Muscle of leg (tissue), 11 donors: Measurements from ENCODE around the gene STUM. TPM values are rescaled to one million over a fixed set of nuclear protein-coding genes. Genes with fewer than 3 reads are reported as not detected.
A peak's percentile ranks its signal among the peaks of the same experiment; 100 is the strongest.
"Not testable (repeated sequence)": the region's sequence is repeated elsewhere in the genome, so short reads cannot be mapped to it uniquely, and the experiment has no call there.

Experiments
- DNase-seq: peaks from one replicate; pipeline ENCODE4 v3.0.0; 2013
- H3K27ac ChIP-seq: one replicate; pipeline ENCODE4 v1.5.1; 2013; ENCODE audit warnings: mild to moderate bottlenecking, low read length, control low read depth
- H3K27me3 ChIP-seq: one replicate; pipeline ENCODE4 v1.6.1; 2013; ENCODE audit warnings: low read length; ENCODE audit not compliant: control insufficient read depth, insufficient read depth
- H3K36me3 ChIP-seq: one replicate; pipeline ENCODE4 v1.6.1; 2013; ENCODE audit warnings: low read length; ENCODE audit not compliant: control insufficient read depth, insufficient read depth
- H3K4me1 ChIP-seq: one replicate; pipeline ENCODE4 v1.6.1; 2013; ENCODE audit warnings: low read length; ENCODE audit not compliant: control insufficient read depth, insufficient read depth
- H3K4me3 ChIP-seq: one replicate; pipeline ENCODE4 v1.5.1; 2013; ENCODE audit warnings: low read length, control low read depth
- H3K9me3 ChIP-seq: replicated peaks from 2 replicates; pipeline ENCODE4 v1.6.1; 2013; ENCODE audit warnings: low read depth, low read length; ENCODE audit not compliant: control insufficient read depth
- WGBS: methylation state at CpG from one replicate; pipeline ENCODE4 v1.1.5; 2013; ENCODE audit warnings: missing lambda C conversion rate; ENCODE audit not compliant: insufficient coverage; 5-methylcytosine and 5-hydroxymethylcytosine counted together
- polyA plus RNA-seq, 8 donors: library from polyadenylated mRNA; unstranded; fragments of 120-200 nt; gene quantifications; one replicate each; pipeline versions ENCODE4 v1.2.1 to v1.2.3, GENCODE V29; 2013; ENCODE audit warnings: inconsistent platforms in 1 of 8, low replicate concordance in 1 of 8; ENCODE audit not compliant: insufficient read length in 8 of 8, insufficient read depth in 1 of 8
- total RNA-seq: library from RNA; stranded (reverse); fragments of 120-200 nt; gene quantifications from one replicate; pipeline ENCODE4 v1.2.4, GENCODE V29; 2013

Gene STUM
- total and polyA plus RNA-seq, 9 donors, result 4.7 to 14.6 (median 9.2) TPM

- 61% methylated on average over 13 of the region's 18 CpGs for WGBS
- no peak overlapping the region for H3K27ac ChIP-seq
- peak; percentile 67 for DNase-seq
- no peaks in the 10 kb centered on the region for H3K9me3 ChIP-seq
- H3K36me3 ChIP-seq, result no peaks in the 10 kb centered on the region
- H3K4me3 ChIP-seq, result no peak overlapping the region
- no peaks in the 10 kb centered on the region for H3K27me3 ChIP-seq
- H3K4me1 ChIP-seq, result peaks cover 39% of the 10 kb centered on the region
Measured at GRCh38 chr1:226608699-226609505, 60.3 kb downstream of the STUM start.

GRCh38 chr1:226609836-226610455 is 61.4 kb downstream of the STUM start:
- no peaks in the 10 kb centered on the region for H3K27me3 ChIP-seq
- H3K4me3 ChIP-seq, result no peak overlapping the region
- no peaks in the 10 kb centered on the region for H3K9me3 ChIP-seq
- peaks cover 29% of the 10 kb centered on the region for H3K4me1 ChIP-seq
- DNase-seq, result peak; percentile 64
- no peaks in the 10 kb centered on the region for H3K36me3 ChIP-seq
- WGBS, result 41% methylated on average over 10 of the region's 11 CpGs
- H3K27ac ChIP-seq, result no peak overlapping the region

- no peak for DNase-seq
- no peak overlapping the region for H3K27ac ChIP-seq
- 92% methylated on average over 5 of the region's 7 CpGs for WGBS
Measured at GRCh38 chr1:226610671-226611070, 62.1 kb downstream of the STUM start.

GRCh38 chr1:226611301-226611700 is 62.7 kb downstream of the STUM start:
- H3K4me1 ChIP-seq, result peaks cover 15% of the 10 kb centered on the region
- no peaks in the 10 kb centered on the region for H3K36me3 ChIP-seq
- H3K9me3 ChIP-seq, result no peaks in the 10 kb centered on the region
- H3K27ac ChIP-seq, result no peak overlapping the region
- WGBS, result 83% methylated on average over 3 of the region's 8 CpGs
- DNase-seq, result no peak
- H3K27me3 ChIP-seq, result no peaks in the 10 kb centered on the region
- H3K4me3 ChIP-seq, result no peak overlapping the region

More at GRCh38 chr1:226610671-226611070, 62.1 kb downstream of the STUM start:
- no peaks in the 10 kb centered on the region for H3K27me3 ChIP-seq
- H3K4me3 ChIP-seq, result no peak overlapping the region
- peaks cover 21% of the 10 kb centered on the region for H3K4me1 ChIP-seq
- no peaks in the 10 kb centered on the region for H3K9me3 ChIP-seq
- no peaks in the 10 kb centered on the region for H3K36me3 ChIP-seq

- not testable (repeated sequence) for H3K4me3 ChIP-seq, H3K27ac ChIP-seq, H3K27me3 ChIP-seq, H3K9me3 ChIP-seq, H3K4me1 ChIP-seq, H3K36me3 ChIP-seq, DNase-seq
- WGBS, result 81% methylated on average over 3 of the region's 6 CpGs
Measured at GRCh38 chr1:226611980-226612379, 63.4 kb downstream of the STUM start.

- Histone ChIP-seq H3K4me3 (no peak overlapping the region), H3K27ac (no peak overlapping the region), H3K9me3 (no peaks in the 10 kb centered on the region), H3K36me3 (no peaks in the 10 kb centered on the region), H3K27me3 (no peaks in the 10 kb centered on the region), H3K4me1 (no peaks in the 10 kb centered on the region)
- 85% methylated on average over 4 of the region's 9 CpGs for WGBS
- no peak for DNase-seq
Measured at GRCh38 chr1:226615876-226616275, 67.3 kb downstream of the STUM start.

GRCh38 chr1:226616636-226617035 is 68.1 kb downstream of the STUM start:
- Histone ChIP-seq H3K27me3 (no peaks in the 10 kb centered on the region), H3K36me3 (no peaks in the 10 kb centered on the region), H3K4me1 (no peaks in the 10 kb centered on the region), H3K27ac (no peak overlapping the region), H3K9me3 (peaks cover 2% of the 10 kb centered on the region), H3K4me3 (no peak overlapping the region)
- DNase-seq, result no peak
- no CpG with 5 or more reads among the region's 1 CpG for WGBS

GRCh38 chr1:226617109-226617508 is 68.5 kb downstream of the STUM start:
- Histone ChIP-seq H3K27me3 (no peaks in the 10 kb centered on the region), H3K27ac (no peak overlapping the region), H3K4me3 (no peak overlapping the region), H3K9me3 (peaks cover 2% of the 10 kb centered on the region), H3K4me1 (no peaks in the 10 kb centered on the region), H3K36me3 (no peaks in the 10 kb centered on the region)
- DNase-seq, result no peak
- WGBS, result 81% methylated on average over 6 of the region's 8 CpGs

- DNase-seq, H3K9me3 ChIP-seq, H3K4me1 ChIP-seq, H3K36me3 ChIP-seq, H3K27ac ChIP-seq, H3K4me3 ChIP-seq, H3K27me3 ChIP-seq: not testable (repeated sequence)
- no CpG with 5 or more reads among the region's 1 CpG for WGBS
Measured at GRCh38 chr1:226617719-226618118, 69.2 kb downstream of the STUM start.

GRCh38 chr1:226618380-226618779 is 69.8 kb downstream of the STUM start:
- 79% methylated on average over 2 of the region's 5 CpGs for WGBS
- DNase-seq, result no peak
- H3K4me1 ChIP-seq, result no peaks in the 10 kb centered on the region

More at GRCh38 chr1:226618380-226618779, 69.8 kb downstream of the STUM start:
- Histone ChIP-seq H3K27ac (no peak overlapping the region), H3K36me3 (no peaks in the 10 kb centered on the region), H3K27me3 (no peaks in the 10 kb centered on the region), H3K9me3 (peaks cover 9% of the 10 kb centered on the region), H3K4me3 (no peak overlapping the region)
